ENCODE data around the gene PCSK6.

- TF ChIP-seq EZH2phosphoT487 (IDR thresholded peaks at IDR 0.05; ENCODE audit: borderline replicate concordance, low read length), result no peak
- no peak for TF ChIP-seq CTCF (IDR thresholded peaks at IDR 0.05; ENCODE audit: low read depth, low read length, poor library complexity, severe bottlenecking)
Measured at GRCh38 chr15:101388046-101388445, 101.5 kb downstream of the PCSK6 start.
